Measurements from ENCODE around the gene NR4A2.

The NR4A2 gene

GRCh38 chr2:156332534-156333273 is at the start of gene NR4A2:
TSS of gene NR4A2 (minus strand) at chr2:156332721. CDS start at chr2:156330186, 2,535 bp downstream.
- peak; percentile 64 for DNase-seq

- DNase-seq = no peak
These were observed 47.7 kb upstream of the NR4A2 start for GRCh38 chr2:156380117-156380645.

GRCh38 chr2:156379714-156380113 is 47.2 kb upstream of the NR4A2 start:
- no peak for DNase-seq

DNA sequence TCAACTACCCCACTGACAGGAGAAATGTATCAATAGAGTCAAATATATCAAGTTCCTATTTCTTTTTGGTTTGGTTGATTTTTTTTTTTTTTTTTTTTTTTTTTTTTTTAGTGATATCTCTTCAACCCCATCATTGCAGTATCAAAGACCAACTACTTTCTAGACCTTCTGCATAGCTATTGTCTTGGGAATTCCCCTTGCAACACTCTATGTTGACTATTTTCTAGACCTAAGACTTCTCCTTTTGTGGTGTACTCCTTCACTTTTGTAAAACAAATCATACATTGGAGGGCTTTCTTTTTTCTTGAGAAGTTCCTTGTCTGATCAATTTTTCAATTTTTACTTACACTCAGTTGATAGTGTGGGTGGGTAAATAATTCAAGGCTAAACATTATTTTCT is 46.5 kb upstream of the NR4A2 start:
- no peak for DNase-seq

- DNase-seq = no peak
These were observed 34.2 kb upstream of the NR4A2 start for GRCh38 chr2:156366753-156367152.

GRCh38 chr2:156363141-156363540 is 30.6 kb upstream of the NR4A2 start:
- no peak for DNase-seq

- peak; percentile 58 for DNase-seq
These were observed 23.7 kb upstream of the NR4A2 start for GRCh38 chr2:156356014-156356754.

GRCh38 chr2:156352911-156353310 is 20.4 kb upstream of the NR4A2 start:
- DNase-seq = no peak

DNA sequence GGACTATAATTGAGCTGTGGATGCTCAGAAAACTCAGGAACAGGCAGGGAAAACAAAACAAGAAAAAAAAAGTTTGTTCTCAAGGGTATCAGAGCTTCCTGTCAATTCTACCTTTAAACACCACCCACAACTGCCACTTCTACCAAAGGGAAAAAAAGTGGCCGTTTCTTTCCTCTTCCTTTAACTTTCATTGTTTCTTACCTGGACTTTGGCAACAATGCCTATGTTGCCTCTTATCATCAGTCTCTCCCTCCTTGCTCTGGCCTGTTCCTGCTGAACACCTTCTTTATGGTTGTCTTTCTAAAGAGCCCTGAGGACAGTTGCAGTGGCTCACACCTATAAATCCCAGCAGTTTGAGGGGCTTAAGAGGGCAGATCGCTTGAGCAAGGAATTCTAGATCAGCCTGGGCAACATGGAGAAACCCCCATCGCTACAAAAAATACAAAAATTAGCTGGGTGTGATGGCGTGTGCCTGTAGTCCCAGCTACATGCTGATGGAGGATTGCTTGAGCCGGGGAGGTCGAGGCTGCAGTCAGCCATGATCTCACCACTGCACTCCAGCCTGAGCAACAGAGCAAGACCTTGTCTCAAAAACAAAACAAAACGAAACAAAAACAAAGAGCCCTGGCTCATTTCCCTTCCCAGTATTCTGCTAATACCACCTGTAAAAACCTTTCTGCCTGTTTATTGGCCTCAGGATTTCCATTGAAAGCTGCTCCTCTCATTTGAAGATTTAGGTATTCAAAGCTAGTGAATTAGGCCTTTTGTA is 18.0 kb upstream of the NR4A2 start:
- no peak for DNase-seq

GRCh38 chr2:156349605-156350004 is 17.1 kb upstream of the NR4A2 start:
- no peak for DNase-seq

GRCh38 chr2:156349161-156349560 is 16.6 kb upstream of the NR4A2 start:
- DNase-seq = no peak

- no peak for DNase-seq
These were observed 14.9 kb upstream of the NR4A2 start for GRCh38 chr2:156347431-156347830.

DNA sequence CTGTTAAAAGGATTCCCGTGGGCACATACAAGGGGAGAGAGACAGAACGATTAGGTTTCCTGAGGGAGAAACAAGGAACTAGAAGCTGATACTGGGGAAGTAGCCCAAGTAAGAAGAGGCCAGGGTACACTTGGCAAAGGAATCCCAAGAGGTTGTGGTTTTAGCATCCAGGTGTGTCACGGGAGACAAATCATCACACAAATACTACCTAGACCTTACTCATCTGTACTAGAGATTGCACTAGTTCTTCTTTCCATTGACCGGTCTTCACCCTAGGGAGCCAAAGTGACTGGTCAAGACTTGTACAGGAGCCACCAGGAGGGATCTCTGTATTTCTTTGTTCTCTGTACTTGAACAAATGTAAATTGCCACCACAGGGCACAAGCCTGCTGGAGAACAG is 14.2 kb upstream of the NR4A2 start:
- DNase-seq = no peak

DNA sequence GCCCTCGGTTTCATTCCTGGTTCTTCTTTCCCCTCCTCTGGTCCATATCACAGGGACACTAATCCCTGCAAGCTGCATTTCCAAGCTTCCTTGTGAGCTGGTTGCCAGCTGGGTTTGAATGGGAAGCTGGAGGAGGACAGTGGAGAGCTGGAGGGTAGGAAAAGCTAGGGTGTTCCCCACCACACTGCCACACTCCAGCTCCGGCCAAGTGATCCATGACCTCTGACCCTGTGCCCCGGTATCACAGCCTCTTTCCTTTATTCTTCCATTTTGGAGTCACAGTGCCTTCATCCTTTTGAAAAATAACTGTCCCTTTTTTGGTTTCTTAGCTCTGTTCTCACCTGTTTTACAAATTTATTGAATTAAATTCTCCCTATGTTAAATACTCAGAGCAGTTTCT is 13.1 kb upstream of the NR4A2 start:
- DNase-seq = no peak

DNA sequence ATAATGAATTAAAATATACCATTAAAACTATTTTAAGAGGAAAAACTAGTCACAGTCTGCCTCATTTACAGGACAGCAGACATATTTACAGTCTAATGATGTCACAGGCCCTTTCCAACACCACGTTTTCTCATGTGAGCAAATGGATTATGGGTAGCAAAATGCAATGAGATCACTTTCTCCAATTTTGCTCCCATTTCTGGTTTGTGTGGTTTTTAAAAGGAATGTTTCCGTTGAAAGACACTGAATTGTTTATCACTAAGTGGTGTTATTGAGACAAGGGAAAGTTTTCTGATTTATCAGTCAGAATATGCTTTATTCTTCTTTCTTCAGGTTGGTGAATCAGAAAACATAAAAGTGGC is 11.4 kb upstream of the NR4A2 start:
- DNase-seq = peak; percentile 50

- DNase-seq = no peak
These were observed 10.8 kb upstream of the NR4A2 start for GRCh38 chr2:156343096-156343939.

- DNase-seq = peak; percentile 94
These were observed 10.0 kb upstream of the NR4A2 start for GRCh38 chr2:156342254-156343095.

- DNase-seq = peak; percentile 95
These were observed 9.1 kb upstream of the NR4A2 start for GRCh38 chr2:156341452-156342253.

- DNase-seq = peak; percentile 34
These were observed 8.4 kb upstream of the NR4A2 start for GRCh38 chr2:156340804-156341451.

- no peak for DNase-seq
These were observed 7.9 kb upstream of the NR4A2 start for GRCh38 chr2:156340377-156340776.
